GM12891 (cell line): ENCODE measurements around the gene MYOCD.

Experiments
- POLR2A ChIP-seq: IDR thresholded peaks from 2 replicates; pipeline ENCODE4 v1.6.1; 2011; ENCODE audit warnings: low read depth, low read length, control low read depth
- POLR2AphosphoS5 ChIP-seq: IDR thresholded peaks from 2 replicates; pipeline ENCODE4 v1.6.1; 2011; ENCODE audit warnings: low read depth, low read length, control low read depth
- SPI1 ChIP-seq: IDR thresholded peaks from 2 replicates; pipeline ENCODE4 v1.6.1; 2011; ENCODE audit warnings: low read depth, low read length, control low read depth
- TAF1 ChIP-seq: IDR thresholded peaks from 2 replicates; pipeline ENCODE4 v1.6.1; 2011; ENCODE audit warnings: low read depth, low read length, control low read depth

DNA sequence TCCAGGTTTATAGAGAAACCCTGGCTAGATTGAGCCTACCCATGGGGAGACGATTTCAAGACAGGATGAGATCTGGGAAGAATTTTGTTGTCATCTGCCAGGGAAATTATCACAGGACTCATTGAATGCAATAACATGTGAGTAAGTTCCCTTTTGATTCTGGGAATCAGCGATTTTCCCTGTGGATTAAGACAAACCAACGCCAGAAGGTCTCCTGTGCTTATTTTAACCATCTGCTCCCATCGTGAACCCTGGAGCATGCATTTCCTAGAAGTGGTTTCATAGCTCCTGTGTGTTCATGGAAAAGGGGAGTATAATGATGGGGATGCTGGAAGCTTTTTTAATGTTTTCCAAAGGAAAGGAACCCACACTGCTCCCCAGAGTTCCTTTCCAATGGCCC lies 102.6 kb downstream of the MYOCD start:
- no peak for TF ChIP-seq POLR2A
- TF ChIP-seq TAF1, result no peak
- no peak for TF ChIP-seq POLR2AphosphoS5
- no peak for TF ChIP-seq SPI1
